HS-27A (cell line): ENCODE data around the gene TLE3.

Experiments
- DNase-seq: peaks from one replicate; pipeline ENCODE4 v3.0.0-alpha.2; 2012; ENCODE audit warnings: low read depth, missing footprints

TLE3 gene

GRCh38 chr15:70062321-70062956, 35.3 kb downstream of the TLE3 start:
- DNase-seq, result no peak

- no peak for DNase-seq
Measured at GRCh38 chr15:70061696-70062270, 35.9 kb downstream of the TLE3 start.

- DNase-seq, result no peak
Measured at GRCh38 chr15:70060993-70061305, 36.8 kb downstream of the TLE3 start.

- no peak for DNase-seq
Measured at GRCh38 chr15:70060214-70060992, 37.3 kb downstream of the TLE3 start.

- DNase-seq, result no peak
Measured at GRCh38 chr15:70059476-70060213, 38.1 kb downstream of the TLE3 start.

GRCh38 chr15:70058642-70059360, 38.9 kb downstream of the TLE3 start:
- no peak for DNase-seq

- no peak for DNase-seq
Measured at GRCh38 chr15:70057931-70058641, 39.6 kb downstream of the TLE3 start.

- no peak for DNase-seq
Measured at GRCh38 chr15:70056091-70056680, 41.5 kb downstream of the TLE3 start.

GRCh38 chr15:70055601-70056051, 42.1 kb downstream of the TLE3 start:
- no peak for DNase-seq

- no peak for DNase-seq
Measured at GRCh38 chr15:70054884-70055387, 42.8 kb downstream of the TLE3 start.

- DNase-seq, result no peak
Measured at GRCh38 chr15:70054366-70054765, 43.4 kb downstream of the TLE3 start.

GRCh38 chr15:70053716-70054229, 43.9 kb downstream of the TLE3 start:
- DNase-seq, result no peak

GRCh38 chr15:70053001-70053715, 44.6 kb downstream of the TLE3 start:
- DNase-seq, result no peak

- no peak for DNase-seq
Measured at GRCh38 chr15:70051948-70052633, 45.6 kb downstream of the TLE3 start.

GRCh38 chr15:70050970-70051369, 46.7 kb downstream of the TLE3 start:
- DNase-seq, result no peak

- no peak for DNase-seq
Measured at GRCh38 chr15:70050441-70050840, 47.3 kb downstream of the TLE3 start.

GRCh38 chr15:70049701-70050301, 47.9 kb downstream of the TLE3 start:
- no peak for DNase-seq

- DNase-seq, result no peak
Measured at GRCh38 chr15:70048578-70049514, 48.9 kb downstream of the TLE3 start.
